H1 (cell line): Measurements from ENCODE around the gene SERPINA12. TPM values are rescaled to one million over a fixed set of nuclear protein-coding genes. Genes with fewer than 3 reads are reported as not detected.

Source experiments
- BACH1 ChIP-seq: IDR thresholded peaks from 2 replicates; pipeline ENCODE4 v1.6.1; 2012; ENCODE audit warnings: low read length, improper control_type of control experiment
- JUND ChIP-seq: IDR thresholded peaks from 2 replicates; pipeline ENCODE4 v1.6.1; 2011; ENCODE audit warnings: mild to moderate bottlenecking, improper control_type of control experiment, low read length
- NANOG ChIP-seq: IDR thresholded peaks from 2 replicates; pipeline ENCODE4 v1.6.1; 2011; ENCODE audit warnings: low read length, low read depth, mild to moderate bottlenecking, inconsistent platforms; ENCODE audit not compliant: insufficient read depth, poor library complexity, severe bottlenecking
- NRF1 ChIP-seq: IDR thresholded peaks from 2 replicates; pipeline ENCODE4 v1.6.1; 2011; ENCODE audit warnings: mild to moderate bottlenecking, low read depth, low read length, improper control_type of control experiment
- RAD21 ChIP-seq, 2 experiments: IDR thresholded peaks in 1 of 2; conservative IDR thresholded peaks in 1 of 2; 2 replicates each; pipeline ENCODE4 v1.6.1; 2011; ENCODE audit warnings: low read depth in 2 of 2, low read length in 2 of 2, improper control_type of control experiment in 1 of 2, inconsistent platforms in 1 of 2, mild to moderate bottlenecking in 1 of 2, moderate library complexity in 1 of 2
- polyA plus RNA-seq, 7 experiments: library from polyadenylated mRNA; depleted of rRNA in 3 of 7; stranded (reverse) in 5 of 7; unstranded in 2 of 7; fragments of >200 nt in 5 of 7; fragments of 200-250 nt in 2 of 7; gene quantifications; 1 replicate in 5 of 7; 2 replicates in 1 of 7; 4 replicates in 1 of 7; pipeline versions ENCODE4 v1.2.1 to v1.2.3, GENCODE V29; 2011 to 2013; ENCODE audit warnings: missing spikeins in 2 of 7, mixed read lengths in 2 of 7
- total RNA-seq: library from RNA; stranded (reverse); fragmentation: NEBNext Ultra II Directional; extraction: Animal tissue kit (Norgen Biotek cat#: 25700); gene quantifications from 2 replicates; pipeline ENCODE4 v1.2.1, GENCODE V29; 2021
- TF ChIP-seq, protein P1 (sequence below), 3 experiments: IDR thresholded peaks; 1 replicate in 2 of 3; 2 replicates in 1 of 3; pipeline versions ENCODE4 v1.5.1 to v1.6.1; 2011; ENCODE audit warnings: low read length in 3 of 3, mild to moderate bottlenecking in 3 of 3, inconsistent platforms in 2 of 3, low read depth in 1 of 3, moderate library complexity in 1 of 3; ENCODE audit not compliant: insufficient read depth in 1 of 3; ENCODE audit errors: control extremely low read depth in 1 of 3
- TF ChIP-seq, protein P2 (sequence below): IDR thresholded peaks from 2 replicates; pipeline ENCODE4 v1.6.1; 2012; ENCODE audit warnings: low read length, inconsistent platforms

SERPINA12 gene
- total and polyA plus RNA-seq, 2 of the 8 experiments (the other 6 are each of a cell fraction or from before 2014, with no cell fraction given): not detected

DNA sequence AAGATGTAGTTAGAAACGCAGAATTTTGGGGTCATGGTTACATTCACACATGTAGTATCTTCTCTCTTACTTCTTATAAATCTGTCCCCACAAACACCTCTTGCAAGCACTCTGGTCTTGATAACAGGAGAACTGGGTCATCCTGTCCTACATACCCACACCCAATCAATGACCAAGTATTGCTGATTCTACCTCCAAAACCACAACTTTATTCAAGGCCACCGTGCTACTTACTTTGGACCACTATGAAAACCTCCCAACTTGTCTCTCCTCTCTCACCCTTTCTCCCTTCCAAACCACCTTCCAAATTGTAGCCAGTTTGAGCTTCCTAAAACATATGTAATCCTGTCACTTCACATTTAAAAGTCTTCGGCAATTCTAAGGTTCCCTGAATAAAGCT, 62.1 kb downstream of the SERPINA12 start (continued):
- TF ChIP-seq, protein P1, sequence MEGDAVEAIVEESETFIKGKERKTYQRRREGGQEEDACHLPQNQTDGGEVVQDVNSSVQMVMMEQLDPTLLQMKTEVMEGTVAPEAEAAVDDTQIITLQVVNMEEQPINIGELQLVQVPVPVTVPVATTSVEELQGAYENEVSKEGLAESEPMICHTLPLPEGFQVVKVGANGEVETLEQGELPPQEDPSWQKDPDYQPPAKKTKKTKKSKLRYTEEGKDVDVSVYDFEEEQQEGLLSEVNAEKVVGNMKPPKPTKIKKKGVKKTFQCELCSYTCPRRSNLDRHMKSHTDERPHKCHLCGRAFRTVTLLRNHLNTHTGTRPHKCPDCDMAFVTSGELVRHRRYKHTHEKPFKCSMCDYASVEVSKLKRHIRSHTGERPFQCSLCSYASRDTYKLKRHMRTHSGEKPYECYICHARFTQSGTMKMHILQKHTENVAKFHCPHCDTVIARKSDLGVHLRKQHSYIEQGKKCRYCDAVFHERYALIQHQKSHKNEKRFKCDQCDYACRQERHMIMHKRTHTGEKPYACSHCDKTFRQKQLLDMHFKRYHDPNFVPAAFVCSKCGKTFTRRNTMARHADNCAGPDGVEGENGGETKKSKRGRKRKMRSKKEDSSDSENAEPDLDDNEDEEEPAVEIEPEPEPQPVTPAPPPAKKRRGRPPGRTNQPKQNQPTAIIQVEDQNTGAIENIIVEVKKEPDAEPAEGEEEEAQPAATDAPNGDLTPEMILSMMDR (IDR thresholded peaks at IDR 0.05; ENCODE audit: control extremely low read depth in 1 of 3, insufficient read depth in 1 of 3, low read depth in 1 of 3, low read length in 3 of 3): no peak
- TF ChIP-seq BACH1 (no peak), RAD21 (IDR thresholded peaks at IDR 0.05 in 1 of 2, conservative IDR thresholded peaks at IDR 0.05 in 1 of 2; ENCODE audit: low read depth in 2 of 2, low read length in 2 of 2) (no peak), NANOG (no peak), NRF1 (no peak), JUND (no peak)
- TF ChIP-seq, protein P2, sequence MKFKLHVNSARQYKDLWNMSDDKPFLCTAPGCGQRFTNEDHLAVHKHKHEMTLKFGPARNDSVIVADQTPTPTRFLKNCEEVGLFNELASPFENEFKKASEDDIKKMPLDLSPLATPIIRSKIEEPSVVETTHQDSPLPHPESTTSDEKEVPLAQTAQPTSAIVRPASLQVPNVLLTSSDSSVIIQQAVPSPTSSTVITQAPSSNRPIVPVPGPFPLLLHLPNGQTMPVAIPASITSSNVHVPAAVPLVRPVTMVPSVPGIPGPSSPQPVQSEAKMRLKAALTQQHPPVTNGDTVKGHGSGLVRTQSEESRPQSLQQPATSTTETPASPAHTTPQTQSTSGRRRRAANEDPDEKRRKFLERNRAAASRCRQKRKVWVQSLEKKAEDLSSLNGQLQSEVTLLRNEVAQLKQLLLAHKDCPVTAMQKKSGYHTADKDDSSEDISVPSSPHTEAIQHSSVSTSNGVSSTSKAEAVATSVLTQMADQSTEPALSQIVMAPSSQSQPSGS: no peak
